Measurements from ENCODE around the gene CDHR5. TPM values are rescaled to one million over a fixed set of nuclear protein-coding genes. Genes with fewer than 3 reads are reported as not detected.

CDHR5 gene
- total and polyA plus RNA-seq, 9 of the 15 experiments (the other 6 are each of a cell fraction or from before 2014, with no cell fraction given) = 0.16 TPM; not detected in 8

DNA sequence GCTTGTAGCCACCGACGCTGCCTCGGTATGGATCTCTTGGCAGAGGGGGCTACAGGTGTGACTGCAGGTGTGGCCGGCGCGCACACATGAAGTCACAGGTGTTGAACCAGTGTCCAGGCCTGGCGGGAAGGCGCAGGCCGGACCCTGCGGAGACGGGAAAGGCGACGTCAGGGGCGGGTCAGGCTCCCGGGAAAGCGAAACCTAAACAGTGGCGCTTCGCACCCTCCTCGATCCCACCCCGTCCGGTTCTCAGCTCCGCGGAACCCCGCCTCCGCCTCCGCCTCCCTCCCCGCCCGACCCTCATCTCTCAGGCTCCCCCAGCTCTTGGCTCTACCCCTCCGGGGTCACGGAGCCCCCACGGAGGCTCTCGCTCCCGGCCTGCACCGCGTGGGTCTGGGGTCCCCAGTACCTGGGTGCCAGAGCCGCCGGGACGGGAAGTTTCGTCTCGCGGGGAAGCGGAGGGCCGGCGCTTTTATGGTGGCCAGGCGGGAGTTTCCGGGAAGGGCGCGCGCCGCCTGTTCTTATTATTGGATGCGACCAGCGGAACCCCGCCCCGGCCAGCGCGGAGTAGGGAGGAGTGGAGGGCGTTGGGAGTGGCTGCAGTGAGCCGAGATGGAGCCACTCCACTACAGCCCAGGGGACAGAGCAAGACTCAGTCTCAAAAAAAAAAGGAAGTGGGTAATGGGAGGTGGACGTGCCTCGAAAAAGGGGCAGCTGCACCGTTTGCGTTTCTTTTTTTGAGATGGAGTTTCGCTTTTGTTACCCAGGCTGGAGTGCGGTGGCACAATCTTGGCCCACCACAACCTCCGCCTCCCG lies 9.0 kb downstream of the CDHR5 start, which contains the start of gene IRF7 (continued):
- TF ChIP-seq, protein P1, sequence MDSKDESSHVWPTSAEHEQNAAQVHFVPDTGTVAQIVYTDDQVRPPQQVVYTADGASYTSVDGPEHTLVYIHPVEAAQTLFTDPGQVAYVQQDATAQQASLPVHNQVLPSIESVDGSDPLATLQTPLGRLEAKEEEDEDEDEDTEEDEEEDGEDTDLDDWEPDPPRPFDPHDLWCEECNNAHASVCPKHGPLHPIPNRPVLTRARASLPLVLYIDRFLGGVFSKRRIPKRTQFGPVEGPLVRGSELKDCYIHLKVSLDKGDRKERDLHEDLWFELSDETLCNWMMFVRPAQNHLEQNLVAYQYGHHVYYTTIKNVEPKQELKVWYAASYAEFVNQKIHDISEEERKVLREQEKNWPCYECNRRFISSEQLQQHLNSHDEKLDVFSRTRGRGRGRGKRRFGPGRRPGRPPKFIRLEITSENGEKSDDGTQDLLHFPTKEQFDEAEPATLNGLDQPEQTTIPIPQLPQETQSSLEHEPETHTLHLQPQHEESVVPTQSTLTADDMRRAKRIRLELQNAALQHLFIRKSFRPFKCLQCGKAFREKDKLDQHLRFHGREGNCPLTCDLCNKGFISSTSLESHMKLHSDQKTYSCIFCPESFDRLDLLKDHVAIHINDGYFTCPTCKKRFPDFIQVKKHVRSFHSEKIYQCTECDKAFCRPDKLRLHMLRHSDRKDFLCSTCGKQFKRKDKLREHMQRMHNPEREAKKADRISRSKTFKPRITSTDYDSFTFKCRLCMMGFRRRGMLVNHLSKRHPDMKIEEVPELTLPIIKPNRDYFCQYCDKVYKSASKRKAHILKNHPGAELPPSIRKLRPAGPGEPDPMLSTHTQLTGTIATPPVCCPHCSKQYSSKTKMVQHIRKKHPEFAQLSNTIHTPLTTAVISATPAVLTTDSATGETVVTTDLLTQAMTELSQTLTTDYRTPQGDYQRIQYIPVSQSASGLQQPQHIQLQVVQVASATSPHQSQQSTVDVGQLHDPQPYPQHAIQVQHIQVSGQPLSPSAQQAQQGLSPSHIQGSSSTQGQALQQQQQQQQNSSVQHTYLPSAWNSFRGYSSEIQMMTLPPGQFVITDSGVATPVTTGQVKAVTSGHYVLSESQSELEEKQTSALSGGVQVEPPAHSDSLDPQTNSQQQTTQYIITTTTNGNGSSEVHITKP (IDR thresholded peaks at IDR 0.05; ENCODE audit: partially characterized antibody) = peak; percentile 90
- TF ChIP-seq ZNF778 (CRISPR knock-in tag; IDR thresholded peaks at IDR 0.05) (no peak), NONO (IDR thresholded peaks at IDR 0.05; ENCODE audit: low read depth in 2 of 2, low read length in 1 of 2) (0 out of 4 replicates have a peak, but pooled peaks of 1 of the 2 experiments have one; percentile 5), ZBTB7A (IDR thresholded peaks at IDR 0.05; ENCODE audit: borderline replicate concordance, control insufficient read depth, low read depth, low read length) (peak; percentile 53; the same call in 1 of the 2 replicates), MYBL2 (IDR thresholded peaks at IDR 0.05; ENCODE audit: low read depth) (no peak), MYBL2 (CRISPR knock-in tag; IDR thresholded peaks at IDR 0.05; ENCODE audit: borderline replicate concordance) (no peak), ZBTB43 (CRISPR knock-in tag; IDR thresholded peaks at IDR 0.05) (no peak), CXXC5 (CRISPR knock-in tag; IDR thresholded peaks at IDR 0.05) (peak; percentile 74), ZNF318 (IDR thresholded peaks at IDR 0.05; ENCODE audit: borderline replicate concordance in 1 of 2, low read depth in 1 of 2) (no peak), HDGF (IDR thresholded peaks at IDR 0.05) (no peak), TBP (optimal IDR thresholded peaks at IDR 0.05; ENCODE audit: low read depth, low read length) (peak; percentile 73), IFI16 (CRISPR knock-in tag; IDR thresholded peaks at IDR 0.05) (no peak), EP400 (IDR thresholded peaks at IDR 0.05) (peak; percentile 36; the same call in 1 of the 2 replicates), POLR2A (conservative IDR thresholded peaks at IDR 0.05) (peak; percentile 81)
